CD4-positive, alpha-beta T cell treated with Interleukin-21 for 1 hour (primary cell): ENCODE data around the gene RGS13.

Source experiments
- DNase-seq: peaks from one replicate; pipeline ENCODE4 v3.0.0-alpha.2; 2020

Gene RGS13

GRCh38 chr1:192635939-192636338, at the start of gene RGS13:
Gene RGS13 (plus strand): TSS chr1:192636147. CDS start chr1:192644335, 8,188 bp downstream.
- no peak for DNase-seq

GRCh38 chr1:192587386-192588266, 48.3 kb upstream of the RGS13 start:
- DNase-seq: no peak

GRCh38 chr1:192588546-192588945, 47.4 kb upstream of the RGS13 start:
- DNase-seq: no peak

GRCh38 chr1:192589813-192590212, 46.1 kb upstream of the RGS13 start:
- DNase-seq: no peak

- no peak for DNase-seq
These were observed 43.4 kb upstream of the RGS13 start for GRCh38 chr1:192592517-192592916.

GRCh38 chr1:192592981-192593708, 42.8 kb upstream of the RGS13 start:
- no peak for DNase-seq

- DNase-seq: no peak
These were observed 40.6 kb upstream of the RGS13 start for GRCh38 chr1:192595299-192595698.

- DNase-seq: no peak
These were observed 37.4 kb upstream of the RGS13 start for GRCh38 chr1:192598589-192598988.

GRCh38 chr1:192600275-192600674, 35.7 kb upstream of the RGS13 start:
- no peak for DNase-seq

GRCh38 chr1:192601143-192601542, 34.8 kb upstream of the RGS13 start:
- DNase-seq: peak; percentile 10

- no peak for DNase-seq
These were observed 34.4 kb upstream of the RGS13 start for GRCh38 chr1:192601567-192601966.

- no peak for DNase-seq
These were observed 33.2 kb upstream of the RGS13 start for GRCh38 chr1:192602757-192603156.

- no peak for DNase-seq
These were observed 32.6 kb upstream of the RGS13 start for GRCh38 chr1:192603218-192603787.

- peak; percentile 34 for DNase-seq
These were observed 30.8 kb upstream of the RGS13 start for GRCh38 chr1:192604979-192605620.

GRCh38 chr1:192608671-192609070, 27.3 kb upstream of the RGS13 start:
- no peak for DNase-seq

GRCh38 chr1:192609110-192610079, 26.6 kb upstream of the RGS13 start:
- peak; percentile 79 for DNase-seq

GRCh38 chr1:192610112-192610889, 25.6 kb upstream of the RGS13 start:
- DNase-seq: peak; percentile 51

GRCh38 chr1:192615055-192615454, 20.9 kb upstream of the RGS13 start:
- DNase-seq: no peak

- no peak for DNase-seq
These were observed 15.8 kb upstream of the RGS13 start for GRCh38 chr1:192620071-192620635.

GRCh38 chr1:192626366-192627179, 9.4 kb upstream of the RGS13 start:
- DNase-seq: no peak
